HG03439 (cell line): ENCODE results near the gene LEMD1.

Source experiments
- ATAC-seq: cut with Tn5 transposase; IDR thresholded peaks from one replicate; pipeline ENCODE4 v1.9.1; 2021; ENCODE audit warnings: mild to moderate bottlenecking, moderate library complexity; ENCODE audit not compliant: unreplicated experiment

Gene LEMD1

DNA sequence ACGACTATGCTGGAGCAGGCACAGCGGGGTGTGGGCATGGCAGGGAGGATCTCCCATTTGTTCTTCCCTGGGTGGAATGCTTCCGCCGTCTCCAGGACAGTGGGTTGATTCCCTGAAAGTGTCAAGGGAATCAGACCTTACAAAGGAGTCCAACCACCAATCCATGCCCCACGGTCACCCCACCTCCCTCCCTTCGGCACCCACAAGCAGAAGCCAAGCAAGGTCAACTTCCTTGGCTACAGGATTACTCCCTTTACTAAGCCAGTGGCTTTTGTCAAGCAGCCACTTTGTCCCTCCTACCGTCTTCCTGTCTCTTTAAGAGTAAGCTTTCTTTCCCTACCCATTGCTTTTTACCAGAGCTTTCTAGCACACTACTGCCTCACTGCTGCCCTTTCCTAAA, 84.4 kb downstream of the LEMD1 start:
- ATAC-seq = no peak

DNA sequence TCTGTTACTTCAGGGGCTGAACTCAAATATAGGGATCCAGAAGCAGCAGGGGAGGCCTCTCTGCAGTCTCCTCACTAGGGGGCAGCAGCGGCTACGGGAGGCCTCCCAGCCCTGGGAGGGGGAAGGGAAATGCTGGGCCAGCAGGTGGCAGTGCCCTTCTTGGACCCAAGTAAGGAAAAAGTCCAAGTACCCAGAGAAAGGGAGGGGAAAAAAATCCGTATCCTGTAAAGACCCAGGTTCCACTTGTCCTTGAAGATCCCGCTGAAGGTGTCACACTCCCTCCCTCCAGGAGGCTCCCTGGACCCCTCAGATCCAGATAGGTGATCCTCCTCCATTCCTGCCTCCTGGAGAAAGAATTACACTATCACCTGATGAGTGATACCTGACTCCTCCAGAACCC, 86.2 kb downstream of the LEMD1 start:
- ATAC-seq = no peak

DNA sequence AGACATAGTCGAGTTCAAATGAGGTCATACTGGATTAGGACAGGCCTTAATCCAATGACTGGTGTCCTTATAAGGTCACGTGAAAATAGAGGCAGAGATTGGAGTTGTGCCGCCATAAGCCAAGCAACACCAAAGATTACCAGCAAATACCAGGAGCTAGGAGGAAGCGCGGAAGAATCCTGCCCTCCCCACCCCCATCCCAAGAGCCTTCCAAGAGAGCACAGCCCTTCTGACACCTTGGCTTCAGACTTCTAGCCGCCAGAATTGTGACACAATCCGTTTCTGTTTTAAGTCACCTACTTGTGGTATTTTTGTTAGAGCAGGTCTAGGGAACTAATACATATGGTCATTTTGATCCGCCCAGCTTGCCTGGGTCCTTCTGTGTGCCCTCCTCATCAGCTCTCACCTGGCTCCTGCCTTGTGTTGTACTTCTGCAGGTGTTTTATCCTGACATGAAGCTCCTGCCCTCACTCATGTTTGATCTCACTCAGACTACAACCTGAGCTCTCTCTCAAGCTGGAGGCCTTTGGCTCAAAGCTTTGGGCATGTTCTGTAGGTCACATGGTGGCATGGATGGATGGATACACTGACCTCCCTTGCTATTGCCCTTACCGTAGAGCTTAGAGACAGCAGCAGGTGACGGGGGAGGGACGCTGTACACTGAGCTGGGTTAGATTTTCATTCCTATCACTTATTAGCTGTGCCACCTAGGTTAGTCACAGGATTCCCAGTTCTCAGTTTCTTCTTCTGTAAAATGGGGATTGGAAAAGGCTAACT, 89.7 kb downstream of the LEMD1 start:
- ATAC-seq = no peak
